ENCODE measurements around the gene SMIM33. TPM values are rescaled to one million over a fixed set of nuclear protein-coding genes. Genes with fewer than 3 reads are reported as not detected.
A peak's percentile ranks its signal among the peaks of the same experiment; 100 is the strongest.

The SMIM33 gene
- total RNA-seq, 1 experiment from 2014 or later = not detected

DNA sequence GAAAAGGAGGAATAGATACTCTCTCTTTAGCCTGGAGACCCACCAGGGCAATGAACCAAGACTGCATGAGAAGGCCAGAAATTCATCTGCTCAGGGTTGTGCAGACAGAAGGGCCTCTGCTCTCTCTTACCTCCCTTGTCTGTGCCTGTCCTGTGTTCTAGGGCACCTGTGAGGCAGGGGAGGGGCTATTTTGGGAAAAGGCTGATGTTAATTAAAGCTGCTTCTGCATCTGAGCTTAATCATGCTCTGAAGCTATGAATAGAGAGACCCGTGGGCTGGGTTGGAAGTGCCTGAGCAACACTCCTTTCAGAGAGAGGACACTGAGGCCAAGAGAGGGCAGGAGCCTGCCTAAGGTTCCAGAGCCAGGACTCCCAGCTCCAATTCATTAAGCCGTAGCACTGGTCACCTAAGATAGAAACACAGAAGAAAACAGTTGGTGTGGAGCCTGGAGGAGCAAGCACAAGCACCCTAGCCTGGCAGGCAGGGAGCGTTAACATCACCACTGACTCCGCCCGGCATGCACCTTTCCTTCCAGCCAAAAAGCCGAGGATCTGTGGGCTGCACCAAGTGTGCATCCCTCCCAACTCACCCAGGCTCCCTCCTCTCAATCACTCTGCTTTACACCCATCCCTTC is 43.2 kb downstream of the SMIM33 start:
- no peak for DNase-seq (ENCODE audit: low spot score)
- in situ Hi-C loops (cut with HindIII; ENCODE audit: low sequenced_read_pairs) = no loop called here

DNA sequence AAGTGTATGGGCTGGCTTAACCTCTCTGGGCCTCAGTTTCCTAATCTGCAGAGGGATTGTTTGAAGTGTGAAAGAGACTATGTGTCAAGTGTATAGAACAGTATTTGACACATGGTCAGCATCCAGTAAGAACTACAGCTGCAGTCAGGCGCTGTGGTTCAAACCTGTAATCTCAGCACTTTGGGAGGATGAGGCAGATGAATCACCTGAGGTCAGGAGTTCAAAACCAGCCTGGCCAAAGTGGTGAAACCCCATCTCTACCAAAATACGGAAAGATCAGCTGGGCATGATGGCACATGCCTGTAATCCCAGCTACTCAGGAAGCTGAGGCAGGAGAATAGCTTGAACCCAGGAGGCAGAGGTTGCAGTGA is 43.7 kb downstream of the SMIM33 start:
- in situ Hi-C loops (cut with HindIII; ENCODE audit: low sequenced_read_pairs) = no loop called here
- no peak for DNase-seq (ENCODE audit: low spot score)

DNA sequence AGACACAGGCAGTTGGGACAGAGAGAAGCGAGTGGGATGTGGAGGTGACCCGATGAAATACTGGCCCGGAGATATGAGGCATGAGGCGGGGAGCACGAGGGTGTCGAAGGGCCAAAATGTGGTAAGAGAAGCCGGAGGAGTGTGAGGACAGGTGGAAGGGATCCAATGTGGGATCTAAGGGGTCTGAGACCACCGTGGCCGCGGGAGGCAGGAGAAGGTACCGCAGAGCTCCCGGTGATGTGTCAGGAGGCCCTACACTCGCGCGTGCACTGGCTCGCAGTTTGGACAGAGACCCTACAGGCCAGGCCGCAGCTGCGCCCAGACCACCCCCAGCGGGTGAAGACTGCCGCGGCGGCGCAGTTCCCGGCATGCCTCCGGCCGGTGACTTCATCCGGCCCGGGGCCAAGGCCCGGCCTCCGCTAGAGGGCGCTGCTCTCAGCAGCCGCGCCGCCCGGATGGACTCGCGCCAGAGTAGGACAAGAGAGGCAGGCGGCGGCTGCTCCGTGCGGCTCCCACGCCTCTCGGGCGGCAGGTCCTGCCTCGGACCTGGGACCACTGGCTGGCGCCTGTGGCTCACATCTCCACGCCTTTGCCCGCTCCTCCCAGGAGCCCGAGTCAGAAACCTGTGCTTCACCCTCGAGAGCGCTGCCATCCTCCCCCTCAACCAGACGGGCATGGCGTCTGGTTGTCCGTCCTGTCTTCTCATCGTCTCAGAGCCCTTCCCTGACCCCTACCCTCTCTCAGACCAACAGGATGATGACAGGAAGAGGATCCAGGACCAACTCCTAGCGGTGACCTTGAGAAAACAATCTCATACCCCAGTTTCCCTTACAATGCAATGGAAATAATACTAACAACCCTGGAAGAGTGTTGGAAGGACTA is 47.1 kb downstream of the SMIM33 start:
- in situ Hi-C loops (cut with HindIII; ENCODE audit: low sequenced_read_pairs) = no loop called here
- DNase-seq (ENCODE audit: low spot score) = peak; percentile 86

Other genes starting within 250 kb of the SMIM33 start
- gene MATR3, start 177.3 kb upstream of the SMIM33 start, total RNA-seq (2014; rRNA removed; shearing (Covaris generic)) = 251 and 346 TPM in 2 replicates
- 70.2 and 79.6 TPM in 2 replicates for gene PAIP2, start 129.2 kb upstream of the SMIM33 start, total RNA-seq (2014; rRNA removed; shearing (Covaris generic))
- not detected in 2 replicates for gene SLC23A1, start 87.7 kb upstream of the SMIM33 start, total RNA-seq (2014; rRNA removed; shearing (Covaris generic))
- gene MZB1, start 81.1 kb upstream of the SMIM33 start, total RNA-seq (2014; rRNA removed; shearing (Covaris generic)) = not detected in 2 replicates
- gene PROB1, start 75.9 kb upstream of the SMIM33 start, total RNA-seq (2014; rRNA removed; shearing (Covaris generic)) = 0.55 and 0.78 TPM in 2 replicates
- gene SPATA24, start 66.9 kb upstream of the SMIM33 start, total RNA-seq (2014; rRNA removed; shearing (Covaris generic)) = 10.6 and 24.7 TPM in 2 replicates
- 4.1 and 18.8 TPM in 2 replicates for gene DNAJC18, start 31.5 kb upstream of the SMIM33 start, total RNA-seq (2014; rRNA removed; shearing (Covaris generic))
- gene ECSCR, start 8.3 kb upstream of the SMIM33 start, total RNA-seq (2014; rRNA removed; shearing (Covaris generic)) = 2.0 and 6.3 TPM in 2 replicates
- gene STING1, start 11.8 kb downstream of the SMIM33 start, total RNA-seq (2014; rRNA removed; shearing (Covaris generic)) = 23.1 and 49.2 TPM in 2 replicates
- gene UBE2D2, start 90.3 kb downstream of the SMIM33 start, total RNA-seq (2014; rRNA removed; shearing (Covaris generic)) = 134 and 140 TPM in 2 replicates
- gene CXXC5, start 177.3 kb downstream of the SMIM33 start, total RNA-seq (2014; rRNA removed; shearing (Covaris generic)) = 280 and 322 TPM in 2 replicates